ENCODE measurements around the gene PCDHGA4.

- TF ChIP-seq CTCF (IDR thresholded peaks at IDR 0.05) (no peak), EZH2 (IDR thresholded peaks at IDR 0.05; ENCODE audit: borderline replicate concordance, insufficient read depth, low read depth, low read length, poor library complexity, severe bottlenecking) (no peak)
Observed at GRCh38 chr5:141356133-141356532, 1.3 kb downstream of the PCDHGA4 start.
